Colonic mucosa (tissue), 4 donors: ENCODE results near the gene TAGLN2. TPM values are rescaled to one million over a fixed set of nuclear protein-coding genes. Genes with fewer than 3 reads are reported as not detected.

Experiments
- DNase-seq: peaks from one replicate; pipeline ENCODE4 v3.0.0-alpha.2; 2020
- H3K27ac ChIP-seq: fragments of 200-600 bp; one replicate; pipeline ENCODE4 v1.8.0; 2021
- H3K27me3 ChIP-seq: fragments of 200-600 bp; one replicate; pipeline ENCODE4 v1.8.0; 2021
- H3K36me3 ChIP-seq: fragments of 200-600 bp; one replicate; pipeline ENCODE4 v1.8.0; 2021
- H3K4me1 ChIP-seq: fragments of 200-600 bp; one replicate; pipeline ENCODE4 v1.8.0; 2021; ENCODE audit warnings: mild to moderate bottlenecking
- H3K4me3 ChIP-seq: fragments of 200-600 bp; one replicate; pipeline ENCODE4 v1.8.0; 2021
- H3K9ac ChIP-seq, 2 donors: one replicate each; pipeline ENCODE4 v1.7.0; 2013; ENCODE audit warnings: control low read depth in 2 of 2, low read depth in 2 of 2, low read length in 2 of 2
- H3K9me3 ChIP-seq: fragments of 200-600 bp; one replicate; pipeline ENCODE4 v1.8.0; 2021
- intact Hi-C: fragments of 100-400 bp; cut with DNase I; formaldehyde crosslinking; loops from one replicate; pipeline ENCODE4 v1.14.1; 2022
- total RNA-seq, 2 donors: library from RNA; stranded (reverse); fragmentation: NEBNext Ultra II Directional in 1 of 2; extraction: Animal tissue kit (Norgen Biotek cat#: 25700) in 1 of 2; gene quantifications; one replicate each; pipeline ENCODE4 v1.2.1, GENCODE V29; 2021
- TF ChIP-seq, protein P1 (sequence below): fragments of 200-600 bp; IDR thresholded peaks from one replicate; pipeline ENCODE4 v1.8.0; 2022; ENCODE audit warnings: antibody characterized with exemption, mild to moderate bottlenecking
- donor health status: healthy.
- donor health status: DM: no; HTN: no; CAD: no.
- donor health status: DM: no; HTN: no; CAD: no.

TAGLN2 gene
- total RNA-seq, 2 donors from 2014 or later = 354 to 515 TPM

GRCh38 chr1:159960721-159961381 lies 35.5 kb upstream of the TAGLN2 start:
- H3K27me3 ChIP-seq = no peaks in the 10 kb centered on the region
- peak overlapping the region in 1 of 2 donors; percentile 67 for H3K9ac ChIP-seq
- TF ChIP-seq, protein P1, sequence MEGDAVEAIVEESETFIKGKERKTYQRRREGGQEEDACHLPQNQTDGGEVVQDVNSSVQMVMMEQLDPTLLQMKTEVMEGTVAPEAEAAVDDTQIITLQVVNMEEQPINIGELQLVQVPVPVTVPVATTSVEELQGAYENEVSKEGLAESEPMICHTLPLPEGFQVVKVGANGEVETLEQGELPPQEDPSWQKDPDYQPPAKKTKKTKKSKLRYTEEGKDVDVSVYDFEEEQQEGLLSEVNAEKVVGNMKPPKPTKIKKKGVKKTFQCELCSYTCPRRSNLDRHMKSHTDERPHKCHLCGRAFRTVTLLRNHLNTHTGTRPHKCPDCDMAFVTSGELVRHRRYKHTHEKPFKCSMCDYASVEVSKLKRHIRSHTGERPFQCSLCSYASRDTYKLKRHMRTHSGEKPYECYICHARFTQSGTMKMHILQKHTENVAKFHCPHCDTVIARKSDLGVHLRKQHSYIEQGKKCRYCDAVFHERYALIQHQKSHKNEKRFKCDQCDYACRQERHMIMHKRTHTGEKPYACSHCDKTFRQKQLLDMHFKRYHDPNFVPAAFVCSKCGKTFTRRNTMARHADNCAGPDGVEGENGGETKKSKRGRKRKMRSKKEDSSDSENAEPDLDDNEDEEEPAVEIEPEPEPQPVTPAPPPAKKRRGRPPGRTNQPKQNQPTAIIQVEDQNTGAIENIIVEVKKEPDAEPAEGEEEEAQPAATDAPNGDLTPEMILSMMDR = no peak
- intact Hi-C loops = no loop called here
- H3K4me3 ChIP-seq = peak overlapping the region; percentile 30
- H3K27ac ChIP-seq = peak overlapping the region; percentile 83
- DNase-seq = peak; percentile 81
- H3K4me1 ChIP-seq = no peaks in the 10 kb centered on the region
- H3K9me3 ChIP-seq = no peaks in the 10 kb centered on the region
- no peaks in the 10 kb centered on the region for H3K36me3 ChIP-seq

GRCh38 chr1:159959451-159959850 lies 34.1 kb upstream of the TAGLN2 start:
- no peaks in the 10 kb centered on the region for H3K27me3 ChIP-seq
- DNase-seq = no peak
- no peaks in the 10 kb centered on the region for H3K36me3 ChIP-seq
- H3K27ac ChIP-seq = no peak overlapping the region
- no peak overlapping the region for H3K4me3 ChIP-seq
- intact Hi-C loops = no loop called here
- no peak overlapping the region for H3K9ac ChIP-seq
- no peaks in the 10 kb centered on the region for H3K9me3 ChIP-seq
- H3K4me1 ChIP-seq = no peaks in the 10 kb centered on the region
- TF ChIP-seq, protein P1 = no peak

GRCh38 chr1:159958719-159959380 lies 33.5 kb upstream of the TAGLN2 start:
- no peaks in the 10 kb centered on the region for H3K9me3 ChIP-seq
- H3K36me3 ChIP-seq = no peaks in the 10 kb centered on the region
- no peaks in the 10 kb centered on the region for H3K4me1 ChIP-seq
- H3K9ac ChIP-seq = no peak overlapping the region
- TF ChIP-seq, protein P1 = no peak
- no peak for DNase-seq
- no peaks in the 10 kb centered on the region for H3K27me3 ChIP-seq
- H3K27ac ChIP-seq = no peak overlapping the region
- intact Hi-C loops = no loop called here
- no peak overlapping the region for H3K4me3 ChIP-seq

DNA sequence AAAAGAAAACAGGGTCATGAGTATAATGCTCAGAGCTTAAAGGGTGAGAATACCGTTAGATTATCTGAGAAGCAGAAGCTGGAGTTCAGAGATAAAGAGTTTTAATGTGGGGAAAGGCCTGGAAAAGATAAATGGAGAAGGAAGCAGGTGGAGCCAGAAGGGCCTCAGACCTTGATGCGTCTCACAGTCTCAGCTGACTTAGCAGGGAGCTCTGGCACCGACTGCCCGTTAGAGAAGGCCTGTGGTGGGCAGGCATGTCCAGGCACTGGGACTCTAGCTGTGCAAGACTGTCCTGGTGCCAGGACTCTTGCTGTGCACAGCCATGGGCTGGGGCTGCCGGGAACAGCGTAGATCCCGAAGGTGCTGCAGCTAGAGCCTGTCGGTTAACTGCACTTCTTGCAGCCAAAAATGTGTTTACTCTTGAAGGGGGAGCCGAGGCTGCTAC lies 32.5 kb upstream of the TAGLN2 start:
- Histone ChIP-seq H3K4me1 (no peaks in the 10 kb centered on the region), H3K36me3 (no peaks in the 10 kb centered on the region), H3K4me3 (no peak overlapping the region), H3K9me3 (no peaks in the 10 kb centered on the region), H3K27ac (no peak overlapping the region), H3K27me3 (no peaks in the 10 kb centered on the region), H3K9ac (peak overlapping the region in 1 of 2 donors; percentile 26)
- intact Hi-C loops = no loop called here
- no peak for DNase-seq
- TF ChIP-seq, protein P1 = no peak

DNA sequence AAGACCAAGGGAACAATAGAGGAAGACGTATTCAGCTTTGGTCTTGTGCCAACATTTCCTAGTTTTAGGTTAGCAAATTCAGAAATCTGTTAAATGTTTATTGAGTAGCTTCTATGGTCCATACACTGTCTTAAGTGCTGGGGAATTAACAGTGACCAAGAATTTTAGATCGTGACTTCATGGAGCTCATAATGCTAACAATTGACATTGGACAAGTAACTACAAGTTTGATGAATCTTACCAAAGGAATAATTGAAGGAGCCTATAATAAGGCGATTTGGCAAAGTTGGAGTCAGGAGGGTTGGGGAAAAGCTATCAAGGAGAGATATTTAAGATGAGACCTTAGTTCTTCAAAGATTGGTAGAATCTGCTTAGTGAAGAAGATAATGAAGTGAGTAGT lies 30.1 kb upstream of the TAGLN2 start:
- TF ChIP-seq, protein P1 = no peak
- H3K9ac ChIP-seq = no peak overlapping the region
- H3K9me3 ChIP-seq = no peaks in the 10 kb centered on the region
- H3K4me3 ChIP-seq = no peak overlapping the region
- no peak for DNase-seq
- intact Hi-C loops = no loop called here
- H3K27me3 ChIP-seq = no peaks in the 10 kb centered on the region
- no peaks in the 10 kb centered on the region for H3K4me1 ChIP-seq
- H3K36me3 ChIP-seq = no peaks in the 10 kb centered on the region
- H3K27ac ChIP-seq = no peak overlapping the region
